ENCODE results near the gene ZNF862. TPM values are rescaled to one million over a fixed set of nuclear protein-coding genes. Genes with fewer than 3 reads are reported as not detected.

The ZNF862 gene
- total and polyA plus RNA-seq, 7 experiments from 2014 or later: 9.1 to 112 (median 39.0) TPM

GRCh38 chr7:149872419-149873073 is 34.4 kb downstream of the ZNF862 start:
- H3K27ac ChIP-seq (ENCODE audit: low read depth, low read length): peak overlapping the region; percentile 88
- Mint-ChIP-seq H3K27me3 (no peaks in the 10 kb centered on the region), H3K4me1 (peaks cover 47 to 88% (median 79%) of the 10 kb centered on the region in 7 donors), H3K27ac (peak overlapping the region; percentile 48 to 98 (median 92)), H3K9me3 (peaks cover 0 to 2% (median 0%) of the 10 kb centered on the region in 11 donors), H3K4me3 (peak overlapping the region; percentile 79 to 95 (median 90)), H3K36me3 (peaks cover 0 to 14% (median 2%) of the 10 kb centered on the region in 5 donors)
- H3K36me3 ChIP-seq (ENCODE audit: control insufficient read depth in 2 of 3, insufficient read depth in 3 of 3, low read length in 3 of 3): peaks cover 0 to 6% (median 6%) of the 10 kb centered on the region in 3 experiments
- CTCF ChIA-PET: interaction anchor here (1.1 to 4.2 kb wide), 2 partner anchors 10 to 63 kb away, joined by 3 to 32 read pairs; no protein-coding TSS in a partner anchor
- peak overlapping the region; percentile 76 for H3K4me3 ChIP-seq (ENCODE audit: low read length)
- H3K4me1 ChIP-seq (ENCODE audit: control insufficient read depth in 2 of 2, insufficient read depth in 2 of 2, low read length in 2 of 2): peaks cover 64% of the 10 kb centered on the region in 2 donors
- POLR2A ChIA-PET: interaction anchor here (1.7 to 6.6 kb wide), 4 partner anchors 9 to 33 kb away, joined by 6 to 81 read pairs (median 40); partner anchors contain the start of gene ZNF862
- no peaks in the 10 kb centered on the region for H3K9me3 ChIP-seq (ENCODE audit: control insufficient read depth in 2 of 3, low read length in 3 of 3)
- H3K27me3 ChIP-seq (ENCODE audit: control insufficient read depth in 2 of 2, insufficient read depth in 2 of 2, low read length in 2 of 2): no peaks in the 10 kb centered on the region
- DNase-seq: no peak
- ATAC-seq: peak; percentile 36
- intact Hi-C loops (cut with micrococcal nuclease): loop anchor here (1.0 to 5.0 kb wide), 6 partner anchors 7 to 1354 kb away; partner anchors contain the start of genes ZNF862 (in 2 of the 2), ABCF2 (in 1 of the 2), PDIA4 (in 1 of the 2) and ZNF467 (in 1 of the 2)

- peak within 1 kb of the TSS; percentile 79 to 95 (median 91) for H3K4me3 Mint-ChIP-seq
- no peaks in the 10 kb centered on the region for H3K9me3 ChIP-seq (ENCODE audit: control insufficient read depth in 2 of 3, low read length in 3 of 3)
- H3K4me3 ChIP-seq (ENCODE audit: low read length): peak within 1 kb of the TSS; percentile 76
- H3K36me3 ChIP-seq (ENCODE audit: control insufficient read depth in 2 of 3, insufficient read depth in 3 of 3, low read length in 3 of 3): peaks cover 0 to 13% (median 7%) of the 10 kb centered on the region in 3 experiments
- H3K27me3 ChIP-seq (ENCODE audit: control insufficient read depth in 2 of 2, insufficient read depth in 2 of 2, low read length in 2 of 2): no peaks in the 10 kb centered on the region
- DNase-seq (peak; percentile 81 to 92 (median 85)), ATAC-seq (peak; percentile 84)
- peak within 1 kb of the TSS; percentile 48 to 98 (median 92) for H3K27ac Mint-ChIP-seq
- peaks cover 45 to 89% (median 81%) of the 10 kb centered on the region in 7 donors for H3K4me1 Mint-ChIP-seq
- peaks cover 0 to 16% (median 8%) of the 10 kb centered on the region in 5 donors for H3K36me3 Mint-ChIP-seq
- H3K4me1 ChIP-seq (ENCODE audit: control insufficient read depth in 2 of 2, insufficient read depth in 2 of 2, low read length in 2 of 2): peaks cover 56% of the 10 kb centered on the region in 2 donors
- H3K27ac ChIP-seq (ENCODE audit: low read depth, low read length): peak within 1 kb of the TSS; percentile 88
- H3K27me3 Mint-ChIP-seq: no peaks in the 10 kb centered on the region
- peaks cover 0 to 2% (median 0%) of the 10 kb centered on the region in 11 donors for H3K9me3 Mint-ChIP-seq
- ChIA-PET POLR2A (interaction anchor here (1.4 to 2.8 kb wide), 2 partner anchors 8 to 35 kb away, joined by 7 to 12 read pairs; partner anchors contain the start of gene ZNF862), CTCF (no interaction called here)
- intact Hi-C loops (cut with micrococcal nuclease): loop anchor here (1.0 to 5.0 kb wide), 6 partner anchors 8 to 1353 kb away; partner anchors contain the start of genes ZNF862 (in 2 of the 2), ABCF2 (in 1 of the 2), PDIA4 (in 1 of the 2) and ZNF467 (in 1 of the 2)
These were observed 35.1 kb downstream of the ZNF862 start, which contains the start of gene ATP6V0E2 for GRCh38 chr7:149873074-149873969. Gene ATP6V0E2 (plus strand): TSS chr7:149873969. CDS start chr7:149874066, 97 bp downstream.

GRCh38 chr7:149873970-149874643 is 35.9 kb downstream of the ZNF862 start:
- ATAC-seq (no peak), DNase-seq (no peak)
- intact Hi-C loops (cut with micrococcal nuclease): loop anchor here (1.0 to 5.0 kb wide), 6 partner anchors 9 to 1353 kb away; partner anchors contain the start of genes ZNF862 (in 2 of the 2), ABCF2 (in 1 of the 2), PDIA4 (in 1 of the 2) and ZNF467 (in 1 of the 2)
- peak overlapping the region; percentile 76 for H3K4me3 ChIP-seq (ENCODE audit: low read length)
- Mint-ChIP-seq H3K4me1 (peaks cover 40 to 81% (median 74%) of the 10 kb centered on the region in 7 donors), H3K27ac (peak overlapping the region; percentile 48 to 97 (median 89)), H3K27me3 (no peaks in the 10 kb centered on the region), H3K36me3 (peaks cover 0 to 16% (median 8%) of the 10 kb centered on the region in 5 donors), H3K4me3 (peak overlapping the region; percentile 79 to 95 (median 90)), H3K9me3 (peaks cover 0 to 2% (median 0%) of the 10 kb centered on the region in 11 donors)
- peaks cover 48 to 49% of the 10 kb centered on the region in 2 donors for H3K4me1 ChIP-seq (ENCODE audit: control insufficient read depth in 2 of 2, insufficient read depth in 2 of 2, low read length in 2 of 2)
- ChIA-PET CTCF (interaction anchor here (0.8 kb wide), 1 partner anchor 13 kb away, joined by 3 read pairs; no protein-coding TSS in a partner anchor), POLR2A (interaction anchor here (0.6 to 2.8 kb wide), 6 partner anchors 9 to 41 kb away, joined by 3 to 12 read pairs (median 4); partner anchors contain the start of gene ZNF862)
- H3K9me3 ChIP-seq (ENCODE audit: control insufficient read depth in 2 of 3, low read length in 3 of 3): no peaks in the 10 kb centered on the region
- no peaks in the 10 kb centered on the region for H3K27me3 ChIP-seq (ENCODE audit: control insufficient read depth in 2 of 2, insufficient read depth in 2 of 2, low read length in 2 of 2)
- peaks cover 0 to 21% (median 7%) of the 10 kb centered on the region in 3 experiments for H3K36me3 ChIP-seq (ENCODE audit: control insufficient read depth in 2 of 3, insufficient read depth in 3 of 3, low read length in 3 of 3)
- peak overlapping the region; percentile 88 for H3K27ac ChIP-seq (ENCODE audit: low read depth, low read length)

GRCh38 chr7:149874644-149875028 is 36.5 kb downstream of the ZNF862 start:
- H3K27ac ChIP-seq (ENCODE audit: low read depth, low read length): peak overlapping the region; percentile 88
- peak overlapping the region; percentile 76 for H3K4me3 ChIP-seq (ENCODE audit: low read length)
- H3K27me3 ChIP-seq (ENCODE audit: control insufficient read depth in 2 of 2, insufficient read depth in 2 of 2, low read length in 2 of 2): no peaks in the 10 kb centered on the region
- Mint-ChIP-seq H3K27ac (peak overlapping the region; percentile 14 to 92 (median 83)), H3K4me1 (peaks cover 37 to 79% (median 69%) of the 10 kb centered on the region in 7 donors), H3K4me3 (peak overlapping the region; percentile 79 to 95 (median 90)), H3K27me3 (no peaks in the 10 kb centered on the region), H3K9me3 (peaks cover 0 to 2% (median 0%) of the 10 kb centered on the region in 11 donors), H3K36me3 (peaks cover 0 to 16% (median 9%) of the 10 kb centered on the region in 5 donors)
- peaks cover 0 to 27% (median 7%) of the 10 kb centered on the region in 3 experiments for H3K36me3 ChIP-seq (ENCODE audit: control insufficient read depth in 2 of 3, insufficient read depth in 3 of 3, low read length in 3 of 3)
- ChIA-PET CTCF (interaction anchor here (0.8 kb wide), 1 partner anchor 13 kb away, joined by 3 read pairs; no protein-coding TSS in a partner anchor), POLR2A (interaction anchor here (0.6 to 2.8 kb wide), 5 partner anchors 10 to 42 kb away, joined by 3 to 12 read pairs (median 3); no protein-coding TSS in a partner anchor)
- ATAC-seq (no peak), DNase-seq (no peak)
- intact Hi-C loops (cut with micrococcal nuclease): loop anchor here in 1 of 2 donors (5.0 kb wide), 1 partner anchor 102 kb away; the partner anchor contains the start of gene ZNF467
- H3K4me1 ChIP-seq (ENCODE audit: control insufficient read depth in 2 of 2, insufficient read depth in 2 of 2, low read length in 2 of 2): peaks cover 43% of the 10 kb centered on the region in 2 donors
- H3K9me3 ChIP-seq (ENCODE audit: control insufficient read depth in 2 of 3, low read length in 3 of 3): no peaks in the 10 kb centered on the region

- H3K4me3 ChIP-seq (ENCODE audit: low read length): peak overlapping the region; percentile 76
- Mint-ChIP-seq H3K36me3 (peaks cover 0 to 12% (median 9%) of the 10 kb centered on the region in 5 donors), H3K27ac (peak overlapping the region in 7 of 9 donors; percentile 28 to 92 (median 56)), H3K4me3 (peak overlapping the region; percentile 79 to 95 (median 90)), H3K4me1 (peaks cover 29 to 73% (median 61%) of the 10 kb centered on the region in 7 donors), H3K27me3 (no peaks in the 10 kb centered on the region), H3K9me3 (peaks cover 0 to 2% (median 0%) of the 10 kb centered on the region in 11 donors)
- no peaks in the 10 kb centered on the region for H3K9me3 ChIP-seq (ENCODE audit: control insufficient read depth in 2 of 3, low read length in 3 of 3)
- no peak for ATAC-seq
- H3K4me1 ChIP-seq (ENCODE audit: control insufficient read depth in 2 of 2, insufficient read depth in 2 of 2, low read length in 2 of 2): peaks cover 35 to 36% of the 10 kb centered on the region in 2 donors
- peak overlapping the region; percentile 9 for H3K27ac ChIP-seq (ENCODE audit: low read depth, low read length)
- H3K27me3 ChIP-seq (ENCODE audit: control insufficient read depth in 2 of 2, insufficient read depth in 2 of 2, low read length in 2 of 2): no peaks in the 10 kb centered on the region
- peaks cover 0 to 34% (median 7%) of the 10 kb centered on the region in 3 experiments for H3K36me3 ChIP-seq (ENCODE audit: control insufficient read depth in 2 of 3, insufficient read depth in 3 of 3, low read length in 3 of 3)
- intact Hi-C loops (cut with micrococcal nuclease): no loop called here
- CTCF ChIA-PET: no interaction called here
- POLR2A ChIA-PET: interaction anchor here (1.1 to 2.8 kb wide), 3 partner anchors 10 to 26 kb away, joined by 3 to 12 read pairs (median 3); no protein-coding TSS in a partner anchor
- no peak for DNase-seq
These were observed 37.2 kb downstream of the ZNF862 start for GRCh38 chr7:149875396-149875795.
